GM23338 (cell line): Measurements from ENCODE around the gene CCDC24. TPM values are rescaled to one million over a fixed set of nuclear protein-coding genes. Genes with fewer than 3 reads are reported as not detected.

ENCODE experiments used
- ATAC-seq: fragments of 200-7000 bp; cut with Tn5 transposase; 3 replicates; pipeline ENCODE4 v1.9.1; 2020
- DNase-seq: peaks from one replicate; pipeline ENCODE4 v3.0.0-alpha.2; 2015; ENCODE audit warnings: low spot score
- H2AFZ ChIP-seq: fragments of 200-600 bp; sonication (generic); 2 replicates; pipeline ENCODE4 v1.8.0; 2016; ENCODE audit warnings: antibody characterized with exemption, mild to moderate bottlenecking, moderate library complexity
- H3F3A ChIP-seq: fragments of 200-600 bp; sonication (generic); replicated peaks from 2 replicates; pipeline ENCODE4 v1.8.0; 2017; ENCODE audit warnings: antibody characterized with exemption, mixed run types, low read depth
- H3K27ac ChIP-seq: fragments of 200-600 bp; sonication (generic); 2 replicates; pipeline ENCODE4 v1.6.1; 2016; ENCODE audit warnings: low read depth
- H3K27me3 ChIP-seq: fragments of 200-600 bp; sonication (generic); 2 replicates; pipeline ENCODE4 v1.8.0; 2016; ENCODE audit warnings: mild to moderate bottlenecking, mixed run types, moderate library complexity; ENCODE audit not compliant: insufficient read depth
- H3K36me3 ChIP-seq: fragments of 200-600 bp; sonication (generic); 2 replicates; pipeline ENCODE4 v1.8.0; 2016; ENCODE audit warnings: mild to moderate bottlenecking; ENCODE audit not compliant: insufficient read depth
- H3K4me1 ChIP-seq: fragments of 200-600 bp; sonication (generic); 2 replicates; pipeline ENCODE4 v1.8.0; 2016; ENCODE audit warnings: mild to moderate bottlenecking, moderate library complexity; ENCODE audit not compliant: insufficient read depth
- H3K4me2 ChIP-seq: fragments of 200-600 bp; sonication (generic); 2 replicates; pipeline ENCODE4 v1.7.1; 2017; ENCODE audit warnings: mixed run types
- H3K4me3 ChIP-seq: fragments of 200-600 bp; sonication (generic); 2 replicates; pipeline ENCODE4 v1.6.1; 2016; ENCODE audit warnings: mixed run types
- H3K79me2 ChIP-seq: fragments of 200-600 bp; sonication (generic); replicated peaks from 2 replicates; pipeline ENCODE4 v1.8.0; 2017; ENCODE audit warnings: mild to moderate bottlenecking; ENCODE audit not compliant: insufficient read depth
- H3K9me2 ChIP-seq: fragments of 200-600 bp; sonication (generic); 2 replicates; pipeline ENCODE4 v1.8.0; 2017; ENCODE audit not compliant: insufficient read depth
- H4K20me1 ChIP-seq: fragments of 200-600 bp; sonication (generic); replicated peaks from 2 replicates; pipeline ENCODE4 v1.8.0; 2017; ENCODE audit warnings: mild to moderate bottlenecking; ENCODE audit not compliant: insufficient read depth
- H3K27ac Mint-ChIP-seq: 2 replicates; pipeline ENCODE4 v1.8.0; 2020; ENCODE audit warnings: inconsistent platforms, mild to moderate bottlenecking, moderate library complexity, mixed read lengths
- H3K27me3 Mint-ChIP-seq: 3 replicates; pipeline ENCODE4 v1.8.0; 2022; ENCODE audit warnings: low read depth, mild to moderate bottlenecking, moderate library complexity, mixed read lengths, inconsistent platforms; ENCODE audit not compliant: insufficient read depth, poor library complexity
- H3K36me3 Mint-ChIP-seq: 3 replicates; pipeline ENCODE4 v1.8.0; 2021; ENCODE audit warnings: low read depth, mild to moderate bottlenecking, inconsistent platforms, moderate library complexity, mixed read lengths
- H3K4me1 Mint-ChIP-seq: 3 replicates; pipeline ENCODE4 v1.8.0; 2020; ENCODE audit warnings: mild to moderate bottlenecking, inconsistent platforms, mixed read lengths
- H3K4me3 Mint-ChIP-seq: 3 replicates; pipeline ENCODE4 v1.8.0; 2021; ENCODE audit warnings: moderate library complexity, mild to moderate bottlenecking, inconsistent platforms, mixed read lengths
- H3K9me3 Mint-ChIP-seq: 3 replicates; pipeline ENCODE4 v1.8.0; 2020; ENCODE audit warnings: moderate library complexity, mild to moderate bottlenecking, inconsistent platforms, mixed read lengths
- EZH2 ChIP-seq: fragments of 200-600 bp; sonication (generic); IDR thresholded peaks from one replicate; pipeline ENCODE4 v1.8.0; 2017; ENCODE audit warnings: antibody characterized with exemption, mild to moderate bottlenecking, low read depth; ENCODE audit not compliant: unreplicated experiment
- EZH2phosphoT487 ChIP-seq: fragments of 200-600 bp; sonication (generic); IDR thresholded peaks from one replicate; pipeline ENCODE4 v1.8.1; 2018; ENCODE audit warnings: antibody characterized with exemption; ENCODE audit not compliant: unreplicated experiment
- NANOG ChIP-seq: IDR thresholded peaks from 2 replicates; pipeline ENCODE4 v1.6.1; 2016; ENCODE audit warnings: antibody characterized with exemption, borderline replicate concordance
- POLR2AphosphoS5 ChIP-seq: IDR thresholded peaks from 2 replicates; pipeline ENCODE4 v1.6.1; 2016; ENCODE audit warnings: antibody characterized with exemption, low read depth
- ZNF114 ChIP-seq: fragments of 250-450 bp; sonication (Bioruptor Pico); IDR thresholded peaks from 2 replicates; pipeline ENCODE4 v1.5.0; 2020; ENCODE audit warnings: mild to moderate bottlenecking, moderate library complexity
- polyA plus RNA-seq: library from polyadenylated mRNA; unstranded; fragments of >200 nt; fragmentation: Nextera tagmentation; extraction: Ambion mirVana; gene quantifications from 2 replicates; pipeline ENCODE4 v1.2.1, GENCODE V29; 2016
- total RNA-seq: library from RNA; depleted of rRNA; stranded (reverse); fragments of >200 nt; shearing (Covaris generic); gene quantifications from 2 replicates; pipeline ENCODE4 v1.2.3, GENCODE V29; 2014
- TF ChIP-seq, protein P1 (sequence below): IDR thresholded peaks from one replicate; pipeline ENCODE4 v1.6.1; 2018; ENCODE audit warnings: antibody characterized with exemption; ENCODE audit not compliant: unreplicated experiment
- TF ChIP-seq, protein P2 (sequence below): fragments of 250-450 bp; sonication (Bioruptor Pico); IDR thresholded peaks from 2 replicates; pipeline ENCODE4 v1.5.0; 2020; ENCODE audit warnings: mild to moderate bottlenecking, moderate library complexity
- TF ChIP-seq, protein P3 (sequence below), 2 experiments: fragments of 200-600 bp in 1 of 2; sonication (generic) in 1 of 2; conservative IDR thresholded peaks; 2 replicates each; pipeline versions ENCODE4 v1.5.1 to v1.6.1; 2016 to 2017; ENCODE audit warnings: antibody characterized with exemption in 2 of 2, low read depth in 2 of 2, mild to moderate bottlenecking in 2 of 2, moderate library complexity in 1 of 2

The CCDC24 gene
- total and polyA plus RNA-seq, 2 experiments from 2014 or later = 8.3 to 17.2 TPM

DNA sequence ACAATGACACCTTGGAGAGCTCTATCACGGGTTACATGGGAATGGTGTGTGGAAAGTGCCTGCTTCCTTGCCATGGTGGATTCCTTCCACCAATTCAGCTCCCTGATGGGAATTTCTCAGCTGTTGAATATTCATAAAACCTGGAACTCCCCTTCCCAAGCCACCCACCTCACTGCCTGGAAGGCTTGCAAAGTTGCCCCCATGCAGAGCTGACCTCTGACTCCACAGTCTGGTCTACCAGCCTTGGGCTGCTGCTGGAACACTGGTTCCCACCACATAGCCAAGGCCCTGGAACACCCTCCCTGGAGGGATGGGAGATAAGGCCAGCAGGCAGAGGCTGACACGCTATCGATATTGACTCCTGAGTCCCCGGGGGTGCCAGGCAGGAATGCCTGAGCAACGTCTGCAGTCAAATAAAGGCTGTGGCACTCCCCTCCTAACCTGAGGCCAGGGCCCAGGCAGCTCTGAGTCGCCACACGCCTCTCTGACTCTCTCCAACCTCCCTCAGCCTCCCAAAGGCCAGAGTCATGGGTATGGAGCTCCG, 8.8 kb downstream of the CCDC24 start:
- no peak overlapping the region for H3K4me2 ChIP-seq
- H3K36me3 ChIP-seq = peaks cover 10% of the 10 kb centered on the region; the same call in 1 of the 2 replicates
- H3F3A ChIP-seq = peaks cover 11% of the 10 kb centered on the region; the same call in 1 of the 2 replicates
- DNase-seq (no peak), ATAC-seq (no peak)
- H3K4me1 ChIP-seq = no peaks in the 10 kb centered on the region
- H3K9me3 Mint-ChIP-seq = no peaks in the 10 kb centered on the region
- no peaks in the 10 kb centered on the region for H3K27me3 ChIP-seq
- peaks cover 8% of the 10 kb centered on the region for H3K27me3 Mint-ChIP-seq
- H3K27ac ChIP-seq = no peak overlapping the region
- H4K20me1 ChIP-seq = no peaks in the 10 kb centered on the region; the same call in 1 of the 2 replicates
- no peak overlapping the region for H2AFZ ChIP-seq
- no peak overlapping the region for H3K27ac Mint-ChIP-seq
- TF ChIP-seq, protein P1, sequence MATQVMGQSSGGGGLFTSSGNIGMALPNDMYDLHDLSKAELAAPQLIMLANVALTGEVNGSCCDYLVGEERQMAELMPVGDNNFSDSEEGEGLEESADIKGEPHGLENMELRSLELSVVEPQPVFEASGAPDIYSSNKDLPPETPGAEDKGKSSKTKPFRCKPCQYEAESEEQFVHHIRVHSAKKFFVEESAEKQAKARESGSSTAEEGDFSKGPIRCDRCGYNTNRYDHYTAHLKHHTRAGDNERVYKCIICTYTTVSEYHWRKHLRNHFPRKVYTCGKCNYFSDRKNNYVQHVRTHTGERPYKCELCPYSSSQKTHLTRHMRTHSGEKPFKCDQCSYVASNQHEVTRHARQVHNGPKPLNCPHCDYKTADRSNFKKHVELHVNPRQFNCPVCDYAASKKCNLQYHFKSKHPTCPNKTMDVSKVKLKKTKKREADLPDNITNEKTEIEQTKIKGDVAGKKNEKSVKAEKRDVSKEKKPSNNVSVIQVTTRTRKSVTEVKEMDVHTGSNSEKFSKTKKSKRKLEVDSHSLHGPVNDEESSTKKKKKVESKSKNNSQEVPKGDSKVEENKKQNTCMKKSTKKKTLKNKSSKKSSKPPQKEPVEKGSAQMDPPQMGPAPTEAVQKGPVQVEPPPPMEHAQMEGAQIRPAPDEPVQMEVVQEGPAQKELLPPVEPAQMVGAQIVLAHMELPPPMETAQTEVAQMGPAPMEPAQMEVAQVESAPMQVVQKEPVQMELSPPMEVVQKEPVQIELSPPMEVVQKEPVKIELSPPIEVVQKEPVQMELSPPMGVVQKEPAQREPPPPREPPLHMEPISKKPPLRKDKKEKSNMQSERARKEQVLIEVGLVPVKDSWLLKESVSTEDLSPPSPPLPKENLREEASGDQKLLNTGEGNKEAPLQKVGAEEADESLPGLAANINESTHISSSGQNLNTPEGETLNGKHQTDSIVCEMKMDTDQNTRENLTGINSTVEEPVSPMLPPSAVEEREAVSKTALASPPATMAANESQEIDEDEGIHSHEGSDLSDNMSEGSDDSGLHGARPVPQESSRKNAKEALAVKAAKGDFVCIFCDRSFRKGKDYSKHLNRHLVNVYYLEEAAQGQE = no peak
- TF ChIP-seq ZNF114 (CRISPR knock-in tag) (no peak), POLR2AphosphoS5 (no peak), NANOG (no peak), EZH2phosphoT487 (no peak), EZH2 (no peak)
- TF ChIP-seq, protein P2, sequence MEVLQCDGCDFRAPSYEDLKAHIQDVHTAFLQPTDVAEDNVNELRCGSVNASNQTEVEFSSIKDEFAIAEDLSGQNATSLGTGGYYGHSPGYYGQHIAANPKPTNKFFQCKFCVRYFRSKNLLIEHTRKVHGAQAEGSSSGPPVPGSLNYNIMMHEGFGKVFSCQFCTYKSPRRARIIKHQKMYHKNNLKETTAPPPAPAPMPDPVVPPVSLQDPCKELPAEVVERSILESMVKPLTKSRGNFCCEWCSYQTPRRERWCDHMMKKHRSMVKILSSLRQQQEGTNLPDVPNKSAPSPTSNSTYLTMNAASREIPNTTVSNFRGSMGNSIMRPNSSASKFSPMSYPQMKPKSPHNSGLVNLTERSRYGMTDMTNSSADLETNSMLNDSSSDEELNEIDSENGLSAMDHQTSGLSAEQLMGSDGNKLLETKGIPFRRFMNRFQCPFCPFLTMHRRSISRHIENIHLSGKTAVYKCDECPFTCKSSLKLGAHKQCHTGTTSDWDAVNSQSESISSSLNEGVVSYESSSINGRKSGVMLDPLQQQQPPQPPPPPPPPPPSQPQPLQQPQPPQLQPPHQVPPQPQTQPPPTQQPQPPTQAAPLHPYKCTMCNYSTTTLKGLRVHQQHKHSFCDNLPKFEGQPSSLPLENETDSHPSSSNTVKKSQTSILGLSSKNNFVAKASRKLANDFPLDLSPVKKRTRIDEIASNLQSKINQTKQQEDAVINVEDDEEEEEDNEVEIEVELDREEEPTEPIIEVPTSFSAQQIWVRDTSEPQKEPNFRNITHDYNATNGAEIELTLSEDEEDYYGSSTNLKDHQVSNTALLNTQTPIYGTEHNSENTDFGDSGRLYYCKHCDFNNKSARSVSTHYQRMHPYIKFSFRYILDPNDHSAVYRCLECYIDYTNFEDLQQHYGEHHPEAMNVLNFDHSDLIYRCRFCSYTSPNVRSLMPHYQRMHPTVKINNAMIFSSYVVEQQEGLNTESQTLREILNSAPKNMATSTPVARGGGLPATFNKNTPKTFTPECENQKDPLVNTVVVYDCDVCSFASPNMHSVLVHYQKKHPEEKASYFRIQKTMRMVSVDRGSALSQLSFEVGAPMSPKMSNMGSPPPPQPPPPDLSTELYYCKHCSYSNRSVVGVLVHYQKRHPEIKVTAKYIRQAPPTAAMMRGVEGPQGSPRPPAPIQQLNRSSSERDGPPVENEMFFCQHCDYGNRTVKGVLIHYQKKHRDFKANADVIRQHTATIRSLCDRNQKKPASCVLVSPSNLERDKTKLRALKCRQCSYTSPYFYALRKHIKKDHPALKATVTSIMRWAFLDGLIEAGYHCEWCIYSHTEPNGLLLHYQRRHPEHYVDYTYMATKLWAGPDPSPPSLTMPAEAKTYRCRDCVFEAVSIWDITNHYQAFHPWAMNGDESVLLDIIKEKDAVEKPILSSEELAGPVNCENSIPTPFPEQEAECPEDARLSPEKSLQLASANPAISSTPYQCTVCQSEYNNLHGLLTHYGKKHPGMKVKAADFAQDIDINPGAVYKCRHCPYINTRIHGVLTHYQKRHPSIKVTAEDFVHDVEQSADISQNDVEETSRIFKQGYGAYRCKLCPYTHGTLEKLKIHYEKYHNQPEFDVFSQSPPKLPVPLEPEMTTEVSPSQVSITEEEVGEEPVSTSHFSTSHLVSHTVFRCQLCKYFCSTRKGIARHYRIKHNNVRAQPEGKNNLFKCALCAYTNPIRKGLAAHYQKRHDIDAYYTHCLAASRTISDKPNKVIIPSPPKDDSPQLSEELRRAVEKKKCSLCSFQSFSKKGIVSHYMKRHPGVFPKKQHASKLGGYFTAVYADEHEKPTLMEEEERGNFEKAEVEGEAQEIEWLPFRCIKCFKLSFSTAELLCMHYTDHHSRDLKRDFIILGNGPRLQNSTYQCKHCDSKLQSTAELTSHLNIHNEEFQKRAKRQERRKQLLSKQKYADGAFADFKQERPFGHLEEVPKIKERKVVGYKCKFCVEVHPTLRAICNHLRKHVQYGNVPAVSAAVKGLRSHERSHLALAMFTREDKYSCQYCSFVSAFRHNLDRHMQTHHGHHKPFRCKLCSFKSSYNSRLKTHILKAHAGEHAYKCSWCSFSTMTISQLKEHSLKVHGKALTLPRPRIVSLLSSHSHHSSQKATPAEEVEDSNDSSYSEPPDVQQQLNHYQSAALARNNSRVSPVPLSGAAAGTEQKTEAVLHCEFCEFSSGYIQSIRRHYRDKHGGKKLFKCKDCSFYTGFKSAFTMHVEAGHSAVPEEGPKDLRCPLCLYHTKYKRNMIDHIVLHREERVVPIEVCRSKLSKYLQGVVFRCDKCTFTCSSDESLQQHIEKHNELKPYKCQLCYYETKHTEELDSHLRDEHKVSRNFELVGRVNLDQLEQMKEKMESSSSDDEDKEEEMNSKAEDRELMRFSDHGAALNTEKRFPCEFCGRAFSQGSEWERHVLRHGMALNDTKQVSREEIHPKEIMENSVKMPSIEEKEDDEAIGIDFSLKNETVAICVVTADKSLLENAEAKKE (CRISPR knock-in tag) = no peak
- TF ChIP-seq, protein P3, sequence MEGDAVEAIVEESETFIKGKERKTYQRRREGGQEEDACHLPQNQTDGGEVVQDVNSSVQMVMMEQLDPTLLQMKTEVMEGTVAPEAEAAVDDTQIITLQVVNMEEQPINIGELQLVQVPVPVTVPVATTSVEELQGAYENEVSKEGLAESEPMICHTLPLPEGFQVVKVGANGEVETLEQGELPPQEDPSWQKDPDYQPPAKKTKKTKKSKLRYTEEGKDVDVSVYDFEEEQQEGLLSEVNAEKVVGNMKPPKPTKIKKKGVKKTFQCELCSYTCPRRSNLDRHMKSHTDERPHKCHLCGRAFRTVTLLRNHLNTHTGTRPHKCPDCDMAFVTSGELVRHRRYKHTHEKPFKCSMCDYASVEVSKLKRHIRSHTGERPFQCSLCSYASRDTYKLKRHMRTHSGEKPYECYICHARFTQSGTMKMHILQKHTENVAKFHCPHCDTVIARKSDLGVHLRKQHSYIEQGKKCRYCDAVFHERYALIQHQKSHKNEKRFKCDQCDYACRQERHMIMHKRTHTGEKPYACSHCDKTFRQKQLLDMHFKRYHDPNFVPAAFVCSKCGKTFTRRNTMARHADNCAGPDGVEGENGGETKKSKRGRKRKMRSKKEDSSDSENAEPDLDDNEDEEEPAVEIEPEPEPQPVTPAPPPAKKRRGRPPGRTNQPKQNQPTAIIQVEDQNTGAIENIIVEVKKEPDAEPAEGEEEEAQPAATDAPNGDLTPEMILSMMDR (conservative IDR thresholded peaks at IDR 0.05; ENCODE audit: low read depth in 2 of 2) = no peak
- no peaks in the 10 kb centered on the region for H3K9me2 ChIP-seq
- H3K4me3 Mint-ChIP-seq = no peak overlapping the region
- peaks cover 15% of the 10 kb centered on the region for H3K4me1 Mint-ChIP-seq
- no peak overlapping the region for H3K4me3 ChIP-seq
- peaks cover 60% of the 10 kb centered on the region for H3K36me3 Mint-ChIP-seq
- no peaks in the 10 kb centered on the region for H3K79me2 ChIP-seq
